Measurements from ENCODE around the gene CRIP3. TPM values are rescaled to one million over a fixed set of nuclear protein-coding genes. Genes with fewer than 3 reads are reported as not detected.

CRIP3 gene
- total RNA-seq, 1 donor from 2014 or later, result not detected

- DNase-seq (ENCODE audit: low read depth in 2 of 2), result no peak
Observed at GRCh38 chr6:43257367-43258145, 51.1 kb downstream of the CRIP3 start.

- DNase-seq (ENCODE audit: low read depth in 2 of 2), result no peak
Observed at GRCh38 chr6:43256670-43257366, 51.8 kb downstream of the CRIP3 start.

Other genes with a start within 250 kb of the CRIP3 start
- gene MRPL2, start 249.4 kb downstream of the CRIP3 start, total RNA-seq, result 11.8 and 13.1 TPM in 2 replicates
- gene KLC4, start 249.2 kb downstream of the CRIP3 start, total RNA-seq, result 14.2 and 17.6 TPM in 2 replicates
- 20.0 and 37.8 TPM in 2 replicates for gene PTK7, start 232.5 kb downstream of the CRIP3 start, total RNA-seq
- gene SRF, start 137.6 kb downstream of the CRIP3 start, total RNA-seq, result 12.5 and 13.8 TPM in 2 replicates
- gene CUL9, start 126.6 kb downstream of the CRIP3 start, total RNA-seq, result 13.1 and 21.4 TPM in 2 replicates
- 52.0 and 63.5 TPM in 2 replicates for gene DNPH1, start 79.3 kb downstream of the CRIP3 start, total RNA-seq
- gene TTBK1, start 65.3 kb downstream of the CRIP3 start, total RNA-seq, result not detected in 2 replicates
- not detected in 2 replicates for gene SLC22A7, start 10.6 kb downstream of the CRIP3 start, total RNA-seq
- gene ZNF318, start 60.8 kb upstream of the CRIP3 start, total RNA-seq, result 4.0 and 7.0 TPM in 2 replicates
- gene ABCC10, start 118.7 kb upstream of the CRIP3 start, total RNA-seq, result 11.7 and 15.7 TPM in 2 replicates
- 0.39 and 0.76 TPM in 2 replicates for gene DLK2, start 146.7 kb upstream of the CRIP3 start, total RNA-seq
- 7.3 and 9.0 TPM in 2 replicates for gene TJAP1, start 168.7 kb upstream of the CRIP3 start, total RNA-seq
- gene LRRC73, start 201.5 kb upstream of the CRIP3 start, total RNA-seq, result under 0.01 and 0.13 TPM in 2 replicates
- 82.2 and 128 TPM in 2 replicates for gene YIPF3, start 208.1 kb upstream of the CRIP3 start, total RNA-seq
- 31.1 and 31.7 TPM in 2 replicates for gene POLR1C, start 208.3 kb upstream of the CRIP3 start, total RNA-seq